IPS-18a (cell line): Measurements from ENCODE around the gene CLPTM1L.
"Not testable (repeated sequence)": the region's sequence is repeated elsewhere in the genome, so short reads cannot be mapped to it uniquely, and the experiment has no call there.

ENCODE experiments used
- H3K27ac ChIP-seq: one replicate; pipeline ENCODE4 v1.5.1; 2013; ENCODE audit warnings: low read length
- H3K27me3 ChIP-seq: one replicate; pipeline ENCODE4 v1.6.1; 2013; ENCODE audit warnings: mild to moderate bottlenecking, low read length; ENCODE audit not compliant: control insufficient read depth, insufficient read depth
- H3K36me3 ChIP-seq: one replicate; pipeline ENCODE4 v1.6.1; 2013; ENCODE audit warnings: low read depth, low read length; ENCODE audit not compliant: control insufficient read depth
- H3K4me1 ChIP-seq: one replicate; pipeline ENCODE4 v1.6.1; 2013; ENCODE audit warnings: low read depth, low read length; ENCODE audit not compliant: control insufficient read depth
- H3K4me3 ChIP-seq: one replicate; pipeline ENCODE4 v1.5.1; 2013; ENCODE audit warnings: low read length
- H3K9ac ChIP-seq: one replicate; pipeline ENCODE4 v1.6.1; 2013; ENCODE audit warnings: mild to moderate bottlenecking, low read length, moderate library complexity
- H3K9me3 ChIP-seq: one replicate; pipeline ENCODE4 v1.6.1; 2013; ENCODE audit warnings: low read depth, low read length; ENCODE audit not compliant: control insufficient read depth

CLPTM1L gene

GRCh38 chr5:1288439-1289335, 56.2 kb downstream of the CLPTM1L start:
- Histone ChIP-seq H3K9me3 (no peaks in the 10 kb centered on the region), H3K27ac (no peak overlapping the region), H3K9ac (no peak overlapping the region), H3K4me1 (no peaks in the 10 kb centered on the region), H3K36me3 (peaks cover 4% of the 10 kb centered on the region), H3K27me3 (no peaks in the 10 kb centered on the region), H3K4me3 (no peak overlapping the region)

- Histone ChIP-seq H3K27ac (no peak overlapping the region), H3K36me3 (no peaks in the 10 kb centered on the region), H3K9ac (no peak overlapping the region), H3K9me3 (no peaks in the 10 kb centered on the region), H3K4me1 (no peaks in the 10 kb centered on the region), H3K27me3 (no peaks in the 10 kb centered on the region), H3K4me3 (no peak overlapping the region)
Observed at GRCh38 chr5:1285883-1286291, 59.0 kb downstream of the CLPTM1L start.

GRCh38 chr5:1285141-1285540, 59.8 kb downstream of the CLPTM1L start:
- no peaks in the 10 kb centered on the region for H3K9me3 ChIP-seq
- H3K36me3 ChIP-seq, result no peaks in the 10 kb centered on the region

GRCh38 chr5:1284336-1284970, 60.4 kb downstream of the CLPTM1L start:
- H3K27me3 ChIP-seq, H3K9me3 ChIP-seq, H3K27ac ChIP-seq, H3K4me1 ChIP-seq, H3K4me3 ChIP-seq, H3K9ac ChIP-seq, H3K36me3 ChIP-seq: not testable (repeated sequence)

More at GRCh38 chr5:1285141-1285540, 59.8 kb downstream of the CLPTM1L start:
- Histone ChIP-seq H3K9ac (no peak overlapping the region), H3K27me3 (no peaks in the 10 kb centered on the region), H3K27ac (no peak overlapping the region), H3K4me3 (no peak overlapping the region), H3K4me1 (no peaks in the 10 kb centered on the region)

GRCh38 chr5:1283729-1284041, 61.2 kb downstream of the CLPTM1L start:
- not testable (repeated sequence) for H3K36me3 ChIP-seq, H3K4me1 ChIP-seq

GRCh38 chr5:1282993-1283728, 61.7 kb downstream of the CLPTM1L start:
- H3K4me1 ChIP-seq, H3K4me3 ChIP-seq, H3K9ac ChIP-seq, H3K27me3 ChIP-seq, H3K36me3 ChIP-seq, H3K27ac ChIP-seq, H3K9me3 ChIP-seq: not testable (repeated sequence)

More at GRCh38 chr5:1283729-1284041, 61.2 kb downstream of the CLPTM1L start:
- not testable (repeated sequence) for H3K4me3 ChIP-seq, H3K9me3 ChIP-seq, H3K9ac ChIP-seq, H3K27me3 ChIP-seq, H3K27ac ChIP-seq

GRCh38 chr5:1282131-1282992, 62.5 kb downstream of the CLPTM1L start:
- no peaks in the 10 kb centered on the region for H3K9me3 ChIP-seq
- no peaks in the 10 kb centered on the region for H3K27me3 ChIP-seq
- no peak overlapping the region for H3K4me3 ChIP-seq
- no peak overlapping the region for H3K27ac ChIP-seq
- H3K4me1 ChIP-seq, result no peaks in the 10 kb centered on the region
- H3K36me3 ChIP-seq, result peaks cover 5% of the 10 kb centered on the region
- H3K9ac ChIP-seq, result no peak overlapping the region

GRCh38 chr5:1281038-1281882, 63.6 kb downstream of the CLPTM1L start:
- H3K4me3 ChIP-seq, result no peak overlapping the region
- H3K9me3 ChIP-seq, result no peaks in the 10 kb centered on the region
- no peak overlapping the region for H3K9ac ChIP-seq
- peaks cover 5% of the 10 kb centered on the region for H3K36me3 ChIP-seq
- no peaks in the 10 kb centered on the region for H3K4me1 ChIP-seq
- no peaks in the 10 kb centered on the region for H3K27me3 ChIP-seq
- no peak overlapping the region for H3K27ac ChIP-seq

- H3K27ac ChIP-seq, result no peak overlapping the region
- peaks cover 5% of the 10 kb centered on the region for H3K36me3 ChIP-seq
- no peak overlapping the region for H3K9ac ChIP-seq
- H3K4me3 ChIP-seq, result no peak overlapping the region
- no peaks in the 10 kb centered on the region for H3K9me3 ChIP-seq
- no peaks in the 10 kb centered on the region for H3K27me3 ChIP-seq
- no peaks in the 10 kb centered on the region for H3K4me1 ChIP-seq
Observed at GRCh38 chr5:1280177-1281037, 64.5 kb downstream of the CLPTM1L start.
